H1 (cell line): ENCODE results near the gene TSPAN15. TPM values are rescaled to one million over a fixed set of nuclear protein-coding genes. Genes with fewer than 3 reads are reported as not detected.
A peak's percentile ranks its signal among the peaks of the same experiment; 100 is the strongest.

Experiments
- CTCF ChIA-PET: fragments of 300-600 bp; sonication (Branson Sonifier 250); formaldehyde crosslinking; loops from one replicate; lab custom pipeline; 2021; ENCODE audit not compliant: partially characterized antibody; lab: Charles Lee
- POLR2A ChIA-PET: fragments of 300-600 bp; sonication (Branson Sonifier 250); formaldehyde crosslinking; loops from one replicate; lab custom pipeline; 2021; ENCODE audit warnings: inconsistent platforms; ENCODE audit not compliant: partially characterized antibody; lab: Charles Lee
- DNase-seq, 2 experiments: peaks; one replicate each; pipeline versions ENCODE4 v3.0.0 to v3.0.0-alpha.2; 2010 to 2022; ENCODE audit warnings: low spot score in 2 of 2, low read depth in 1 of 2, mixed read lengths in 1 of 2
- FAIRE-seq: peaks from 2 replicates; lab custom pipeline; 2011; peaks lifted over from hg19 to GRCh38; lab: Jason Lieb, UNC
- H2AFZ ChIP-seq: 2 replicates; pipeline ENCODE4 v1.8.1; 2012; ENCODE audit warnings: low read length, inconsistent platforms
- H2AK5ac ChIP-seq: 2 replicates; pipeline ENCODE4 v1.6.1; 2013; ENCODE audit warnings: low read depth, low read length
- H2BK120ac ChIP-seq: replicated peaks from 2 replicates; pipeline ENCODE3; 2013; ENCODE audit warnings: low read depth, low read length, inconsistent platforms
- H2BK12ac ChIP-seq: 2 replicates; pipeline ENCODE4 v1.6.1; 2013; ENCODE audit warnings: low read depth, low read length
- H2BK15ac ChIP-seq: 2 replicates; pipeline ENCODE4 v1.6.1; 2013; ENCODE audit warnings: low read length
- H2BK20ac ChIP-seq: 2 replicates; pipeline ENCODE4 v1.6.1; 2013; ENCODE audit warnings: low read length
- H2BK5ac ChIP-seq: 2 replicates; pipeline ENCODE4 v1.6.1; 2013; ENCODE audit warnings: low read depth, low read length
- H3K14ac ChIP-seq: 2 replicates; pipeline ENCODE4 v1.6.1; 2013; ENCODE audit warnings: inconsistent platforms; ENCODE audit not compliant: insufficient read length
- H3K18ac ChIP-seq: 2 replicates; pipeline ENCODE4 v1.6.1; 2013; ENCODE audit warnings: low read length; ENCODE audit errors: extremely low read depth
- H3K23ac ChIP-seq: 2 replicates; pipeline ENCODE4 v1.6.1; 2013; ENCODE audit warnings: inconsistent platforms; ENCODE audit not compliant: insufficient read length
- H3K23me2 ChIP-seq: 2 replicates; pipeline ENCODE4 v1.6.1; 2013; ENCODE audit warnings: low read depth, low read length
- H3K27ac ChIP-seq: 2 replicates; pipeline ENCODE4 v1.6.1; 2011; ENCODE audit warnings: low read depth, low read length, inconsistent platforms
- H3K27me3 ChIP-seq, 4 experiments: replicated peaks in 1 of 4; 1 replicate in 1 of 4; 2 replicates in 3 of 4; pipeline versions ENCODE4 v1.6.1 to v1.8.1; 2011 to 2013; ENCODE audit warnings: low read length in 3 of 4, mild to moderate bottlenecking in 3 of 4, inconsistent platforms in 2 of 4, mixed read lengths in 2 of 4, moderate library complexity in 1 of 4; ENCODE audit not compliant: control insufficient read depth in 3 of 4, insufficient read depth in 3 of 4; ENCODE audit errors: extremely low read depth in 1 of 4
- H3K36me3 ChIP-seq, 4 experiments: 2 replicates each; pipeline versions ENCODE4 v1.6.1 to v1.8.1; 2011 to 2013; ENCODE audit warnings: mild to moderate bottlenecking in 4 of 4, low read length in 3 of 4, moderate library complexity in 2 of 4, control low read depth in 1 of 4, inconsistent platforms in 1 of 4; ENCODE audit not compliant: insufficient read depth in 4 of 4, control insufficient read depth in 2 of 4
- H3K4ac ChIP-seq: replicated peaks from 2 replicates; pipeline ENCODE3; 2013; ENCODE audit warnings: low read length, low read depth, mixed read lengths, inconsistent platforms; ENCODE audit not compliant: insufficient read length
- H3K4me1 ChIP-seq, 4 experiments: replicated peaks in 1 of 4; 1 replicate in 1 of 4; 2 replicates in 3 of 4; pipeline versions ENCODE4 v1.6.1 to v1.8.1; 2011 to 2013; ENCODE audit warnings: low read length in 3 of 4, inconsistent platforms in 2 of 4, mixed read lengths in 1 of 4; ENCODE audit not compliant: insufficient read depth in 4 of 4, control insufficient read depth in 3 of 4
- H3K4me2 ChIP-seq, 2 experiments: 2 replicates each; pipeline versions ENCODE4 v1.6.1 to v1.8.1; 2011 to 2013; ENCODE audit warnings: low read depth in 2 of 2, low read length in 2 of 2, control low read depth in 1 of 2, inconsistent platforms in 1 of 2, mild to moderate bottlenecking in 1 of 2; ENCODE audit not compliant: insufficient read depth in 1 of 2
- H3K4me3 ChIP-seq, 4 experiments: fragments of 200-600, 300-600 bp in 1 of 4; sonication (generic), shearing (Covaris generic), sonication (Bioruptor Twin) in 1 of 4; 2 replicates each; pipeline versions ENCODE4 v1.5.1 to v1.8.1; 2011 to 2016; ENCODE audit warnings: low read length in 4 of 4, low read depth in 3 of 4, control low read depth in 2 of 4, inconsistent platforms in 2 of 4, mild to moderate bottlenecking in 2 of 4, mixed read lengths in 1 of 4, moderate library complexity in 1 of 4; ENCODE audit not compliant: insufficient read depth in 2 of 4; ENCODE audit errors: extremely low read depth in 1 of 4
- H3K56ac ChIP-seq: replicated peaks from 2 replicates; pipeline ENCODE3; 2013; ENCODE audit warnings: low read depth, mild to moderate bottlenecking, mixed read lengths, low read length, inconsistent platforms; ENCODE audit not compliant: insufficient read length
- H3K79me1 ChIP-seq: 2 replicates; pipeline ENCODE4 v1.6.1; 2013; ENCODE audit warnings: low read depth, low read length, control low read depth
- H3K79me2 ChIP-seq, 2 experiments: 2 replicates each; pipeline versions ENCODE4 v1.6.1 to v1.8.1; 2012 to 2013; ENCODE audit warnings: low read length in 2 of 2, mild to moderate bottlenecking in 2 of 2, inconsistent platforms in 1 of 2; ENCODE audit not compliant: insufficient read depth in 2 of 2, control insufficient read depth in 1 of 2
- H3K9ac ChIP-seq, 4 experiments: replicated peaks in 1 of 4; 1 replicate in 1 of 4; 2 replicates in 3 of 4; pipeline versions ENCODE4 v1.6.1 to v1.8.1; 2011 to 2013; ENCODE audit warnings: low read depth in 3 of 4, low read length in 3 of 4, control low read depth in 2 of 4, mild to moderate bottlenecking in 2 of 4, moderate library complexity in 2 of 4, inconsistent platforms in 1 of 4; ENCODE audit errors: extremely low read depth in 1 of 4
- H3K9me3 ChIP-seq, 2 experiments: 2 replicates each; pipeline versions ENCODE4 v1.6.1 to v1.8.1; 2012 to 2013; ENCODE audit warnings: mild to moderate bottlenecking in 2 of 2, moderate library complexity in 2 of 2, control low read depth in 1 of 2, inconsistent platforms in 1 of 2, low read depth in 1 of 2, low read length in 1 of 2, mixed read lengths in 1 of 2; ENCODE audit not compliant: insufficient read depth in 2 of 2
- H4K20me1 ChIP-seq, 2 experiments: replicated peaks in 1 of 2; 2 replicates each; pipeline versions ENCODE3 to v1.8.1; 2011 to 2013; ENCODE audit warnings: inconsistent platforms in 2 of 2, low read length in 2 of 2, mild to moderate bottlenecking in 1 of 2; ENCODE audit not compliant: insufficient read depth in 2 of 2, control insufficient read depth in 1 of 2
- H4K5ac ChIP-seq: 2 replicates; pipeline ENCODE4 v1.6.1; 2013; ENCODE audit warnings: low read length, low read depth, mixed read lengths, inconsistent platforms; ENCODE audit not compliant: insufficient read length
- H4K8ac ChIP-seq: 2 replicates; pipeline ENCODE4 v1.8.0; 2013; ENCODE audit warnings: mild to moderate bottlenecking, moderate library complexity, low read length, inconsistent platforms; ENCODE audit not compliant: insufficient read depth; ENCODE audit errors: extremely low read depth
- H4K91ac ChIP-seq: replicated peaks from 2 replicates; pipeline ENCODE3; 2013; ENCODE audit warnings: low read length, mixed read lengths, inconsistent platforms; ENCODE audit not compliant: insufficient read length
- BACH1 ChIP-seq: IDR thresholded peaks from 2 replicates; pipeline ENCODE4 v1.6.1; 2012; ENCODE audit warnings: low read length, improper control_type of control experiment
- BCL11A ChIP-seq, 2 experiments: IDR thresholded peaks; one replicate each; pipeline ENCODE4 v1.6.1; 2011; ENCODE audit warnings: low read depth in 2 of 2, low read length in 2 of 2, mild to moderate bottlenecking in 2 of 2
- CTBP2 ChIP-seq: IDR thresholded peaks from 2 replicates; pipeline ENCODE4 v1.7.0; 2011; ENCODE audit warnings: borderline replicate concordance, mild to moderate bottlenecking, moderate library complexity, mixed read lengths, low read length; ENCODE audit not compliant: insufficient read depth, insufficient read length
- EGR1 ChIP-seq: IDR thresholded peaks from 2 replicates; pipeline ENCODE4 v1.6.1; 2011; ENCODE audit warnings: low read depth, low read length, borderline replicate concordance
- MAFK ChIP-seq: IDR thresholded peaks from 2 replicates; pipeline ENCODE4 v1.6.1; 2012; ENCODE audit warnings: low read depth, mild to moderate bottlenecking, improper control_type of control experiment, low read length
- SP1 ChIP-seq: IDR thresholded peaks from 2 replicates; pipeline ENCODE4 v1.6.1; 2011; ENCODE audit warnings: low read depth, low read length
- WGBS, 2 experiments: shearing (Covaris generic) in 1 of 2; methylation state at CpG; one replicate each; pipeline versions ENCODE4 v1.1.6 to v1.1.7; 2013 to 2015; ENCODE audit warnings: low lambda C conversion rate in 2 of 2, mixed read lengths in 2 of 2, inconsistent platforms in 1 of 2, low coverage in 1 of 2, missing lambda C conversion rate in 1 of 2; ENCODE audit not compliant: insufficient replicate concordance in 2 of 2, insufficient coverage in 1 of 2, insufficient read length in 1 of 2; ENCODE audit errors: extremely low coverage in 1 of 2, missing lambda C conversion rate in 1 of 2; 5-methylcytosine and 5-hydroxymethylcytosine counted together
- polyA plus RNA-seq, 7 experiments: library from polyadenylated mRNA; depleted of rRNA in 3 of 7; stranded (reverse) in 5 of 7; unstranded in 2 of 7; fragments of >200 nt in 5 of 7; fragments of 200-250 nt in 2 of 7; gene quantifications; 1 replicate in 5 of 7; 2 replicates in 1 of 7; 4 replicates in 1 of 7; pipeline versions ENCODE4 v1.2.1 to v1.2.3, GENCODE V29; 2011 to 2013; ENCODE audit warnings: missing spikeins in 2 of 7, mixed read lengths in 2 of 7
- total RNA-seq: library from RNA; stranded (reverse); fragmentation: NEBNext Ultra II Directional; extraction: Animal tissue kit (Norgen Biotek cat#: 25700); gene quantifications from 2 replicates; pipeline ENCODE4 v1.2.1, GENCODE V29; 2021

Gene TSPAN15
- total and polyA plus RNA-seq, 2 of the 8 experiments (the other 6 are each of a cell fraction or from before 2014, with no cell fraction given), result 9.7 to 20.0 TPM

DNA sequence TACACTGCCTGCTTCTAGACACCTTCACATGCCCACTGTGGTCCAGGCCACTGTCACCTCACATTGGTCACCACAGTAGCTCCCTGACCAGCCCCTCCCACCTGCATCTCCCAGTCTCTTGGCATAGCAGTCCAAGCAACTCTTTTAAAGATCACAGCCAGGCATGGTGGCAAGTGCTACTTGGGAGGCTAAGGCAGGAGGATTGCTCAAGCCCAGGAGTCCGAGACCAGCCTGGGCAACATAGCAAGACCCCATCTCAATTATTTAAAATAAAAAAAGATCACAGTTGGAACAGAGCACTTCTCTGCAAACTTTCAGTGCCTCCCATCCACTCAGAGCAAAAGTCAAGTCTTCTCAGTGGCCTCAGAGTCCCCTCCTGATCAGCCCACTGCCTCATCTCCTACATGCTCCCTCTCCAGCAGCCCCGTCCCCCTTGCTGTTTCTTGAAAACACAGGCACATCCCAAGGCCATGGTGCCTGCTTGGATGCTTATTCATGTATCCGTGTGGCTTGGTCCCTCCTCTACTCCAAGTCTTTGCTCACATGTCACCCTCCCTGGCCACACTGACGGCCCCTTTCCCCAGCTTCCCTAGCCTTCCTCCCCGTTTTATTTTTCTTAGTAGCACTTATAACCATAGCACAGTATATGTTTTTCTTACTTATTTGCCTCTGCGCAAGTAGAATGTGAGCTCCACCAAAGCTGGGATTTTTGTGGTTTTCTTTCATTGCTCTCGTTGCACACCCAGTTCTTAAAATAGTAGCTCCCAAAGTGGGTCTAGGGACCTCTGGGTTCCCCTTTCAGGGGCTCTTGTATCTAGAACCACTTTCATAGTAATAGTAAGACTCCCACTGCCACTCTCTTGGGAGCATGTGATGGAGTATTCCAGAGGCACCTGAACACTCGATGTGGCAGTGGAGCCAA, 19.5 kb downstream of the TSPAN15 start:
- Histone ChIP-seq H2BK12ac (no peak overlapping the region), H3K79me1 (no peaks in the 10 kb centered on the region), H3K23ac (no peak overlapping the region), H2BK120ac (no peak overlapping the region), H4K5ac (no peak overlapping the region), H3K9me3 (no peaks in the 10 kb centered on the region), H3K18ac (no peak overlapping the region), H3K56ac (no peak overlapping the region), H3K36me3 (no peaks in the 10 kb centered on the region), H3K4ac (no peak overlapping the region), H3K27me3 (no peaks in the 10 kb centered on the region), H4K8ac (no peak overlapping the region), H3K79me2 (no peaks in the 10 kb centered on the region), H3K14ac (no peak overlapping the region), H2BK5ac (no peak overlapping the region), H2AFZ (no peak overlapping the region), H4K20me1 (no peaks in the 10 kb centered on the region), H3K23me2 (no peaks in the 10 kb centered on the region), H3K4me2 (no peak overlapping the region), H3K9ac (no peak overlapping the region), H3K27ac (no peak overlapping the region), H4K91ac (no peak overlapping the region), H3K4me1 (peaks cover 0 to 5% (median 0%) of the 10 kb centered on the region in 4 experiments; a peak in 4 of 7 replicates), H2BK15ac (no peak overlapping the region; the same call in 1 of the 2 replicates), H2BK20ac (no peak overlapping the region), H3K4me3 (no peak overlapping the region), H2AK5ac (0 out of 2 replicates have a peak overlapping the region, but pooled peaks have one; percentile 24)
- CTCF ChIA-PET, result interaction anchor here (1.1 to 9.5 kb wide), 3 partner anchors 21 to 166 kb away, joined by 5 to 92 read pairs (median 11); partner anchors contain the start of gene TSPAN15
- DNase-seq, result no peak
- 86% methylated on average over 8 of the region's 8 CpGs; no CpG with 5 or more reads in 1 of the 2 experiments for WGBS, 2 experiments
- no peak for FAIRE-seq
- TF ChIP-seq BCL11A (IDR thresholded peaks at IDR 0.05; ENCODE audit: low read depth in 2 of 2, low read length in 2 of 2) (no peak), CTBP2 (no peak), SP1 (no peak), MAFK (no peak), BACH1 (no peak), EGR1 (no peak)
- POLR2A ChIA-PET, result no interaction called here
